Kidney epithelial cell (primary cell): ENCODE data around the gene OR2T29. TPM values are rescaled to one million over a fixed set of nuclear protein-coding genes. Genes with fewer than 3 reads are reported as not detected.
"Not testable (repeated sequence)": the region's sequence is repeated elsewhere in the genome, so short reads cannot be mapped to it uniquely, and the experiment has no call there.

ENCODE experiments used
- DNase-seq: peaks from one replicate; pipeline ENCODE4 v3.0.0-alpha.2; 2010; ENCODE audit warnings: low read depth
- H3K27me3 ChIP-seq: 2 replicates; pipeline ENCODE4 v1.6.0; 2011; ENCODE audit warnings: low read length; ENCODE audit not compliant: control insufficient read depth, insufficient read depth
- H3K36me3 ChIP-seq: 2 replicates; pipeline ENCODE4 v1.5.1; 2011; ENCODE audit warnings: low read length; ENCODE audit not compliant: control insufficient read depth, insufficient read depth
- H3K4me3 ChIP-seq: 2 replicates; pipeline ENCODE4 v1.5.1; 2011; ENCODE audit warnings: low read depth, mild to moderate bottlenecking, control low read depth, low read length
- total RNA-seq: library from RNA; depleted of rRNA; stranded (reverse); fragments of >200 nt; gene quantifications from 2 replicates; pipeline ENCODE4 v1.2.3, GENCODE V29; 2015
- TF ChIP-seq, protein P1 (sequence below): IDR thresholded peaks from 2 replicates; pipeline ENCODE4 v1.5.1; 2011; ENCODE audit warnings: mild to moderate bottlenecking, moderate library complexity, low read length, control low read depth, inconsistent platforms; ENCODE audit not compliant: insufficient read depth, poor library complexity, severe bottlenecking

Gene OR2T29
- total RNA-seq, 1 donor from 2014 or later: not detected

DNA sequence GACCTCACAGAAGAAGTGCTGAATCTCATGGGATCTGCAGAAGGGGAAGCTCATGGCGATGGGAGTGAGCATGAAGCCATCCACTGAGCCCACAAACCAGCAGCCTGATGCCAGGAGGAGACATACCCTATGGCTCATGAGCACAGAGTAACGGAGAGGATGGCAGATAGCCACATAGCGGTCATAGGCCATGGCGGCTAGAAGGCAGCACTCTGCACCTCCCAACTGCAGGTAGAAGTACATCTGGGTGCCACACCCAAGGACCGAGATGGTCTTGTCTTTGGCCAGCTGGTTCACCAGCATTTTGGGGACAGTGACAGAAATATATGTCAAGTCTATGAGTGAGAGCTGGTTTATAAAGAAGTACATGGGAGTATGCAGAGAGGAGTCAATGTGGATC, 30.7 kb upstream of the OR2T29 start:
- no peaks in the 10 kb centered on the region for H3K36me3 ChIP-seq
- no peaks in the 10 kb centered on the region for H3K27me3 ChIP-seq
- no peak overlapping the region for H3K4me3 ChIP-seq
- TF ChIP-seq, protein P1, sequence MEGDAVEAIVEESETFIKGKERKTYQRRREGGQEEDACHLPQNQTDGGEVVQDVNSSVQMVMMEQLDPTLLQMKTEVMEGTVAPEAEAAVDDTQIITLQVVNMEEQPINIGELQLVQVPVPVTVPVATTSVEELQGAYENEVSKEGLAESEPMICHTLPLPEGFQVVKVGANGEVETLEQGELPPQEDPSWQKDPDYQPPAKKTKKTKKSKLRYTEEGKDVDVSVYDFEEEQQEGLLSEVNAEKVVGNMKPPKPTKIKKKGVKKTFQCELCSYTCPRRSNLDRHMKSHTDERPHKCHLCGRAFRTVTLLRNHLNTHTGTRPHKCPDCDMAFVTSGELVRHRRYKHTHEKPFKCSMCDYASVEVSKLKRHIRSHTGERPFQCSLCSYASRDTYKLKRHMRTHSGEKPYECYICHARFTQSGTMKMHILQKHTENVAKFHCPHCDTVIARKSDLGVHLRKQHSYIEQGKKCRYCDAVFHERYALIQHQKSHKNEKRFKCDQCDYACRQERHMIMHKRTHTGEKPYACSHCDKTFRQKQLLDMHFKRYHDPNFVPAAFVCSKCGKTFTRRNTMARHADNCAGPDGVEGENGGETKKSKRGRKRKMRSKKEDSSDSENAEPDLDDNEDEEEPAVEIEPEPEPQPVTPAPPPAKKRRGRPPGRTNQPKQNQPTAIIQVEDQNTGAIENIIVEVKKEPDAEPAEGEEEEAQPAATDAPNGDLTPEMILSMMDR: no peak
- DNase-seq: no peak

DNA sequence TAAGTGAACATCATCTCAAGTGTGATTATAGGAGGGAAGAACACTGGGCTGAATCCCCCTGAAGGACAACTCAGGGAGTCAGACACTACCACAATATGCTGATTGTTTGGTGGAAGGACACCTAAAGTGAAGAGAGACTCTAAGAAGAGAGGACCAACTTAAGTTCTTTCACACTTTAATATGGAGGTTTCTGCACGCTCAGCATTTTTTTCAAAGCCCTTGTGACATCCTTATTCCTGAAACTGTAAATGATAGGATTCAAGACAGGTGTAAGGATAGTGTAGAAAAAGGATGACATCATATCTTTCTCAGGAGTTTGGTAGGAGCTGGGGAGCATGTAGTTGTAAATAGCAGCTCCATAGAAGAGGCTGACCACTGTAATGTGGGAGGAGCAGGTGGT, 30.1 kb upstream of the OR2T29 start:
- DNase-seq: no peak
- no peaks in the 10 kb centered on the region for H3K27me3 ChIP-seq
- TF ChIP-seq, protein P1: no peak
- no peak overlapping the region for H3K4me3 ChIP-seq
- no peaks in the 10 kb centered on the region for H3K36me3 ChIP-seq

DNA sequence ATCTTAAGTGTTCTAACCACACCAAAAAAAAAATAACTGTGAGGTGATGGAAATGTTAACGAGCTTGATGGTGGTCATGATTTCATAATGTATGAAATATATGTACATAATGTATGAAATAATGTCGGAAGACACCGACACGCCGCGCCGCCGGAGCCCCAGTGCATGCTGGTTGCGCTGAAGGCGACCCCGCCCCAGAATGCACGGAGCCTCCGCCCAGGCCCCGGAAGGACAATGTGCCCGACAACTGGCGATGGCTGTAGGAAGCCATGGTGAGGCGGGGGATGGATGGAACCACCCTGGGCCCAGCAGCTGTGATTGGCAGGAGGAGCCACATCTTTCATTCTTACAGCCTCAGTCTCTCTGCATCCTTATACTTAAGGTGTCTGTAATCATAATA, 27.5 kb upstream of the OR2T29 start:
- TF ChIP-seq, protein P1: no peak
- no peak for DNase-seq
- H3K36me3 ChIP-seq: no peaks in the 10 kb centered on the region
- no peak overlapping the region for H3K4me3 ChIP-seq
- no peaks in the 10 kb centered on the region for H3K27me3 ChIP-seq

DNA sequence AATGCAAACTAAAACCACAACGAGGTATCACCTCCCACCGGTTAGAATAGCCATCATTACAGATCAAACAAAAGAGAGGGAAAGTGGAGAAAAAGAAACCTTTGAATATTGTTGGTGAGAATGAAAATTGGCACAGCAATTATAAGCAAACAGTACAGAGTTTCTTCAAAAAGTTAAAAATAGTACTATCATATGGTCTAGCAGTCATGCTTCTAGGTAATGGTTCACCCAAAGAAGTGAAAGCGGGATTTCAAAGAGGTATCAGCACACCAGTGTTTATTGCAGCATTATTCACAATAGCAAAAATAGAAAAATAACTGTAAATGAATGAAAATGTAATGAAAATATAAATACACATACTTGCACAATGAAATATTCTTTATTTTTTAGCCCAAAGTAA, 26.8 kb upstream of the OR2T29 start:
- no peak for DNase-seq
- H3K36me3 ChIP-seq: no peaks in the 10 kb centered on the region
- no peaks in the 10 kb centered on the region for H3K27me3 ChIP-seq
- TF ChIP-seq, protein P1: no peak
- H3K4me3 ChIP-seq: no peak overlapping the region

DNA sequence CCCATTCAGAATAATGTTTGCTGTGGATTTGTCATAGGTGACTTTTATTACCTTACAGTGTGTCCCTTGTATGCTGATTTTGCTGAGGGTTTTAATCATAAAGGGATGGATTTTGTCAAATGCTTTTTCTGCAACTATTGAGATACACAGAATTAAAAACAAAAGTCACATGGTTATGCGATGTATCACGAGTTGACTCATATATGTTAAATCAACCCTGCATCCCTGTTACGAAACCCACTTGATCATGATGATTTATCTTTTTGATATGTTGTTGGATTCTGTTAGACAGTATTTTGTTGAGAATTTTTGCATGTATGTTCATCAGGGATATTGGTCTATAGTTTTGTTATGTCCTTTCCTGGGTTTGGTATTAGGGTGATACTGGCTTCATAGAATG, 22.7 kb upstream of the OR2T29 start:
- Histone ChIP-seq H3K4me3 (no peak overlapping the region), H3K27me3 (no peaks in the 10 kb centered on the region), H3K36me3 (no peaks in the 10 kb centered on the region)
- no peak for DNase-seq
- TF ChIP-seq, protein P1: no peak

DNA sequence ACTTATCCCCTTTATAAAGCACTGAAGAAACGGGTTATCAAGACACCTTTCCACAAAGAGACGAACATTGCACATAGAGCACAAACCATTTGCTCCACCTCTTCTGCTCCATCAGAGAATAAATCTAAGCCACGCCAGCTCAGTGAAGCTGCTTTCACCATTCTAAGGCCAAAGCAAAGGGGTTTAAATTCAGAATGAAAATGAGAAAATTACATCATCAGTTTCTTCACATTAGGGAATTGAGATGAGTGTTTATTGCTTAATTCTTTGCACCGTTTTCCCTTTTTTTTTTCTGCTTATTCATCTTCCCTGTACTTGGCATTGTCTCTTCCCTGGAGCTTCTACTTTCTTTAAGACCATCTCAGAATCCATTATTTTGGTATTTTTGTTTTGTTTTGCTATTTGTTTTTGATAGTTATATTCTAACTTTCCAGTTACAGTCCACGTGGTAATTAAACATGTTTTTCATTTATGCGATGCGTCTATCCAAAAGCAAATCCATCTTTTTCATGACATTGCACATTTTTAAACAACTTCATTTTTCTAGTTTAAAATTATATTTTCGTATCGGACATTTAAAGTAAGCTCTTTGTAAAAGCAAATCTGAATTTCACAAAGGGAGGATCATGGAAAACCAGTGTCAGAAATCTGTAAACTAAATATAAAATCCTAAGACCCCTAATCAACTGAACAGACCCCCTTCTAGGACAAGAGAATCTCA, 13.8 kb upstream of the OR2T29 start:
- no peaks in the 10 kb centered on the region for H3K27me3 ChIP-seq
- no peaks in the 10 kb centered on the region for H3K36me3 ChIP-seq
- DNase-seq: no peak
- no peak overlapping the region for H3K4me3 ChIP-seq
- TF ChIP-seq, protein P1: no peak

DNA sequence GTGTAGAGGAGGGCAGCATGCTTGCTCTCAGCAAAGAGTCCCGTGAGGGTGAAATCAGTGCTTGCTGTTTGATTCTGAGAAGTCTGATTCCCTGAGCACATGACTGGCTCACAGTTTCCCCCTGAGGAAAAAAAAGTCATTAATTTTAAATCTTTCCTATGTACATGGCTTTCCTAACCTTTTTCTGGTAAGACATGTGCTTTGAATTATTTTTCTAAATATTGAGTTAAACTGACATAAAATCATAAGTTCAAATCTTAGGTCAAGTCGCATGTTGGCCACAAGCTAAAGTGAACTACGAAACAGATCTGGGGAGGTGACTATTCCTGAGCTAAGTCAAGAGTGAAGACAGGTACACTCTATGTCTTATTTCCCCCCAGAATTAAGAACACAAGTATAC, 12.1 kb upstream of the OR2T29 start, which contains the start of gene OR2T34:
Gene OR2T34 (minus strand): TSS at position 101 of the 400 bp plus-strand sequence. CDS start 0 bp downstream, at position 101.
- DNase-seq, H3K36me3 ChIP-seq, H3K27me3 ChIP-seq, H3K4me3 ChIP-seq: not testable (repeated sequence)

DNA sequence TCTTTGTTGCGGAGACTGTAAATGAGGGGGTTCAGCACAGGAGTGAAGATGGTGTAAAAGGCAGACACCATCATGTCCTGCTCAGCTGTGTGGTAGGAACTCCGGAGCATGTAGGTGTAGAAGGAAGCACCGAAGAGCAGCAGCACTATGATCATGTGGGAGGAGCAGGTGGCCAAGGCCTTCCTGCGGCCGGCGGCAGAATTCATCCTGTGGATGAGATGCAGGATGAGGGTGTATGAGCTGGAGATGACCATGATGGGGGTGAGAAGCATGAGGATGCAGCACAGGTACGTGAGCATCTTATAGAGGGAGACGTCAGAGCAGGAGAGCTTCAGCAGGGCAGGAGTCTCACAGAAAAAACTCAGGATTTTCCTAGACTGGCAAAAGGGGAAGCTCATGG, 11.3 kb upstream of the OR2T29 start:
- H3K27me3 ChIP-seq, H3K4me3 ChIP-seq, DNase-seq, H3K36me3 ChIP-seq: not testable (repeated sequence)
